HL-60 (cell line): Measurements from ENCODE around the gene ZNF764.

Experiments used
- GABPA ChIP-seq: IDR thresholded peaks from 2 replicates; pipeline ENCODE4 v1.6.1; 2012; ENCODE audit warnings: low read depth
- POLR2AphosphoS5 ChIP-seq: IDR thresholded peaks from 2 replicates; pipeline ENCODE4 v1.6.1; 2012; ENCODE audit warnings: low read depth
- TF ChIP-seq, protein P1 (sequence below): IDR thresholded peaks from one replicate; pipeline ENCODE4 v1.5.1; 2011; ENCODE audit warnings: low read length, control low read depth, inconsistent platforms; ENCODE audit not compliant: insufficient read depth

DNA sequence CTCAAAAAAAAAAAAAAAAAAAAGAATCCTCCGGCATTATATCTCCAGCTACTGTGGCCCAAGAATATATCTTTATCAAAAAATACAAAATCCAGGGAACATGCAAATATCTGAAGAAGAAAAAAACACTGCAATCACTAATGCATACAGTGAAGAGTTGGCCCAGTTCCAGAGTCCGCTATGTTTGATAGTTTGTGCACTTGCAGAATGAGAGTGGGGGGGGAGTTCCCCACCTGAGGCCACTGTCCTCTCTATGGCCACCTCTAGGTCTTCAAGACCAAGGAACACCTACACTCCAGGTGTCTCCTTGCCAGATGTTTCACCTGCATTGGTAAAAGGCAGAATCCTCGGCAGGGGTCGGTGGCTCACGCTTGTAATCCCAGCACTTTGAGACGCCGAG is 23.3 kb upstream of the ZNF764 start:
- TF ChIP-seq GABPA (no peak), POLR2AphosphoS5 (no peak)
- TF ChIP-seq, protein P1, sequence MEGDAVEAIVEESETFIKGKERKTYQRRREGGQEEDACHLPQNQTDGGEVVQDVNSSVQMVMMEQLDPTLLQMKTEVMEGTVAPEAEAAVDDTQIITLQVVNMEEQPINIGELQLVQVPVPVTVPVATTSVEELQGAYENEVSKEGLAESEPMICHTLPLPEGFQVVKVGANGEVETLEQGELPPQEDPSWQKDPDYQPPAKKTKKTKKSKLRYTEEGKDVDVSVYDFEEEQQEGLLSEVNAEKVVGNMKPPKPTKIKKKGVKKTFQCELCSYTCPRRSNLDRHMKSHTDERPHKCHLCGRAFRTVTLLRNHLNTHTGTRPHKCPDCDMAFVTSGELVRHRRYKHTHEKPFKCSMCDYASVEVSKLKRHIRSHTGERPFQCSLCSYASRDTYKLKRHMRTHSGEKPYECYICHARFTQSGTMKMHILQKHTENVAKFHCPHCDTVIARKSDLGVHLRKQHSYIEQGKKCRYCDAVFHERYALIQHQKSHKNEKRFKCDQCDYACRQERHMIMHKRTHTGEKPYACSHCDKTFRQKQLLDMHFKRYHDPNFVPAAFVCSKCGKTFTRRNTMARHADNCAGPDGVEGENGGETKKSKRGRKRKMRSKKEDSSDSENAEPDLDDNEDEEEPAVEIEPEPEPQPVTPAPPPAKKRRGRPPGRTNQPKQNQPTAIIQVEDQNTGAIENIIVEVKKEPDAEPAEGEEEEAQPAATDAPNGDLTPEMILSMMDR, result no peak
